Lung (tissue), 16 donors: ENCODE results near the gene AICDA. TPM values are rescaled to one million over a fixed set of nuclear protein-coding genes. Genes with fewer than 3 reads are reported as not detected.

Experiments
- ATAC-seq: fragments of 200-7000 bp; cut with Tn5 transposase; one replicate; pipeline ENCODE4 v1.9.1; 2020; ENCODE audit warnings: moderate number of reproducible peaks; ENCODE audit not compliant: insufficient read depth, low FRiP score
- DNase-seq, 3 donors: peaks; one replicate each; pipeline ENCODE4 v3.0.0-alpha.2; 2013 to 2017
- H3K27ac ChIP-seq, 2 donors: one replicate each; pipeline ENCODE4 v1.5.1; 2013; ENCODE audit warnings: mild to moderate bottlenecking in 2 of 2, moderate library complexity in 2 of 2, control low read depth in 1 of 2, inconsistent platforms in 1 of 2, low read depth in 1 of 2, low read length in 1 of 2
- H3K27me3 ChIP-seq, 3 donors: one replicate each; pipeline ENCODE4 v1.5.1; 2013; ENCODE audit warnings: low read length in 2 of 3; ENCODE audit not compliant: control insufficient read depth in 3 of 3, insufficient read depth in 3 of 3
- H3K36me3 ChIP-seq, 4 donors: one replicate each; pipeline ENCODE4 v1.5.1; 2013; ENCODE audit warnings: low read length in 4 of 4, mild to moderate bottlenecking in 1 of 4, moderate library complexity in 1 of 4; ENCODE audit not compliant: control insufficient read depth in 4 of 4, insufficient read depth in 4 of 4
- H3K4me1 ChIP-seq, 5 donors: one replicate each; pipeline ENCODE4 v1.5.1; 2013; ENCODE audit warnings: low read length in 5 of 5, mild to moderate bottlenecking in 2 of 5, moderate library complexity in 1 of 5; ENCODE audit not compliant: control insufficient read depth in 5 of 5, insufficient read depth in 5 of 5
- H3K4me3 ChIP-seq: one replicate; pipeline ENCODE4 v1.5.1; 2013; ENCODE audit warnings: mild to moderate bottlenecking, control low read depth, moderate library complexity
- H3K9ac ChIP-seq, 2 donors: one replicate each; pipeline ENCODE4 v1.5.1; 2013; ENCODE audit warnings: low read length in 2 of 2, control low read depth in 1 of 2; ENCODE audit not compliant: insufficient read depth in 1 of 2
- H3K9me3 ChIP-seq, 4 donors: one replicate each; pipeline ENCODE4 v1.5.1; 2013; ENCODE audit warnings: low read length in 3 of 4, mild to moderate bottlenecking in 1 of 4, moderate library complexity in 1 of 4; ENCODE audit not compliant: control insufficient read depth in 4 of 4, insufficient read depth in 3 of 4
- CTCF ChIP-seq: IDR thresholded peaks from 2 replicates; pipeline ENCODE4 v1.5.1; 2012; ENCODE audit warnings: mild to moderate bottlenecking; ENCODE audit errors: control extremely low read depth, extremely low read depth
- WGBS, 2 donors: extraction: QIAGEN DNeasy Blood & Tissue Kit; methylation state at CpG; one replicate each; pipeline ENCODE4 v1.1.7; 2013; 5-methylcytosine and 5-hydroxymethylcytosine counted together
- long read RNA-seq, 5 donors: transcript quantifications; one replicate each; lab custom pipeline, GENCODE V29; 2026
- polyA plus RNA-seq, 2 donors: library from polyadenylated mRNA; stranded (reverse); fragments of 200-250 nt; gene quantifications; one replicate each; pipeline ENCODE4 v1.2.1, GENCODE V29; 2013
- total RNA-seq, 2 donors: library from RNA; depleted of rRNA in 1 of 2; stranded (reverse); fragments of >200 nt in 1 of 2; gene quantifications; one replicate each; pipeline ENCODE4 v1.2.1, GENCODE V29; 2014 to 2021
- donor health status: control.
- donor health status: control.
- donor health status: Bipolar disorder and iron deficiency.
- donor health status: healthy.
- donor health status: DM: yes; HTN: yes; CAD: no.

Gene AICDA
- total RNA-seq (under 1 TPM; 0.46 to 0.58 TPM), polyA plus RNA-seq (under 1 TPM; 0.10 to 0.14 TPM)
- long read RNA-seq, donor 1 = 0 reads
- long read RNA-seq, donor 2 = 0 reads
- long read RNA-seq, donor 3 = 0 reads
- long read RNA-seq, donor 4 = 0 reads
- long read RNA-seq, donor 5 = 0 reads

- no peaks in the 10 kb centered on the region for H3K36me3 ChIP-seq
- H3K4me1 ChIP-seq = no peaks in the 10 kb centered on the region
- WGBS, 2 donors = 75 to 82% methylated on average over 2 of the region's 2 CpGs
- TF ChIP-seq CTCF = no peak
- H3K9me3 ChIP-seq = no peaks in the 10 kb centered on the region
- DNase-seq (no peak), ATAC-seq (no peak)
- H3K4me3 ChIP-seq = no peak within 1 kb of the TSS
- no peak within 1 kb of the TSS for H3K9ac ChIP-seq
- no peaks in the 10 kb centered on the region for H3K27me3 ChIP-seq
- H3K27ac ChIP-seq = no peak within 1 kb of the TSS
Observed at GRCh38 chr12:8612629-8613028, at the start of gene AICDA. Gene AICDA (minus strand): TSS chr12:8612859. CDS start chr12:8612767, 92 bp downstream.

- Histone ChIP-seq H3K36me3 (no peaks in the 10 kb centered on the region), H3K27me3 (no peaks in the 10 kb centered on the region), H3K4me3 (no peak overlapping the region), H3K27ac (no peak overlapping the region), H3K4me1 (no peaks in the 10 kb centered on the region), H3K9ac (no peak overlapping the region), H3K9me3 (no peaks in the 10 kb centered on the region)
- TF ChIP-seq CTCF = no peak
- 82 to 95% methylated on average over 3 of the region's 3 CpGs for WGBS, 2 donors
- DNase-seq (no peak), ATAC-seq (no peak)
Observed at GRCh38 chr12:8661751-8662150, 49.1 kb upstream of the AICDA start.

- 88 to 92% methylated on average over 3 of the region's 3 CpGs for WGBS, 2 donors
- H3K27me3 ChIP-seq = no peaks in the 10 kb centered on the region
- H3K36me3 ChIP-seq = no peaks in the 10 kb centered on the region
- no peaks in the 10 kb centered on the region for H3K4me1 ChIP-seq
- DNase-seq = no peak
- TF ChIP-seq CTCF = no peak
- no peak overlapping the region for H3K9ac ChIP-seq
- no peaks in the 10 kb centered on the region for H3K9me3 ChIP-seq
- H3K4me3 ChIP-seq = no peak overlapping the region
- no peak overlapping the region for H3K27ac ChIP-seq
- ATAC-seq = no peak
Observed at GRCh38 chr12:8661016-8661415, 48.4 kb upstream of the AICDA start.

- WGBS, 2 donors = 47 to 62% methylated on average over 1 of the region's 1 CpG
- no peaks in the 10 kb centered on the region for H3K27me3 ChIP-seq
- H3K4me1 ChIP-seq = no peaks in the 10 kb centered on the region
- no peak for TF ChIP-seq CTCF
- no peaks in the 10 kb centered on the region for H3K36me3 ChIP-seq
- H3K9me3 ChIP-seq = no peaks in the 10 kb centered on the region
- no peak overlapping the region for H3K4me3 ChIP-seq
- no peak overlapping the region for H3K9ac ChIP-seq
- ATAC-seq = no peak
- no peak overlapping the region for H3K27ac ChIP-seq
- DNase-seq = no peak
Observed at GRCh38 chr12:8658346-8658745, 45.7 kb upstream of the AICDA start.
